ENCODE results near the gene NHS.
A peak's percentile ranks its signal among the peaks of the same experiment; 100 is the strongest.

NHS gene

GRCh38 chrX:17535229-17535628 lies 160.2 kb downstream of the NHS start:
- Histone ChIP-seq H3K4me1 (ENCODE audit: low read length) (no peaks in the 10 kb centered on the region), H3K79me2 (ENCODE audit: low read length) (no peaks in the 10 kb centered on the region), H3K36me3 (replicated peaks; ENCODE audit: insufficient read depth, low read length) (no peaks in the 10 kb centered on the region), H3K9me3 (replicated peaks; ENCODE audit: insufficient read depth, low read length) (no peaks in the 10 kb centered on the region), H3K9me2 (replicated peaks; ENCODE audit: insufficient read depth, low read length) (no peaks in the 10 kb centered on the region), H3K4me2 (ENCODE audit: low read depth, low read length) (no peak overlapping the region), H3K27ac (ENCODE audit: low read length) (no peak overlapping the region), H3F3A (ENCODE audit: insufficient read depth, low read length) (no peaks in the 10 kb centered on the region), H2AFZ (ENCODE audit: low read length) (no peak overlapping the region), H3K27me3 (replicated peaks; ENCODE audit: insufficient read depth, low read length) (no peaks in the 10 kb centered on the region), H4K20me1 (ENCODE audit: insufficient read depth, low read length) (no peaks in the 10 kb centered on the region), H3K4me3 (ENCODE audit: low read length) (no peak overlapping the region), H3K9ac (ENCODE audit: low read length) (no peak overlapping the region)
- DNase-seq, result peak; percentile 49
- TF ChIP-seq EZH2phosphoT487 (IDR thresholded peaks at IDR 0.05; ENCODE audit: low read length), result no peak
- peak; percentile 64 for TF ChIP-seq CTCF (IDR thresholded peaks at IDR 0.05; ENCODE audit: low read length)

- Histone ChIP-seq H3K9me3 (replicated peaks; ENCODE audit: insufficient read depth, low read length) (no peaks in the 10 kb centered on the region), H3K79me2 (ENCODE audit: low read length) (no peaks in the 10 kb centered on the region), H3K27ac (ENCODE audit: low read length) (no peak overlapping the region), H3K4me1 (ENCODE audit: low read length) (no peaks in the 10 kb centered on the region), H3K4me2 (ENCODE audit: low read depth, low read length) (no peak overlapping the region), H3K27me3 (replicated peaks; ENCODE audit: insufficient read depth, low read length) (no peaks in the 10 kb centered on the region), H3K4me3 (ENCODE audit: low read length) (no peak overlapping the region), H3F3A (ENCODE audit: insufficient read depth, low read length) (no peaks in the 10 kb centered on the region), H3K9ac (ENCODE audit: low read length) (no peak overlapping the region), H4K20me1 (ENCODE audit: insufficient read depth, low read length) (no peaks in the 10 kb centered on the region), H3K36me3 (replicated peaks; ENCODE audit: insufficient read depth, low read length) (no peaks in the 10 kb centered on the region), H2AFZ (ENCODE audit: low read length) (no peak overlapping the region), H3K9me2 (replicated peaks; ENCODE audit: insufficient read depth, low read length) (no peaks in the 10 kb centered on the region)
- TF ChIP-seq EZH2phosphoT487 (IDR thresholded peaks at IDR 0.05; ENCODE audit: low read length) (no peak), CTCF (IDR thresholded peaks at IDR 0.05; ENCODE audit: low read length) (no peak), EZH2 (optimal IDR thresholded peaks at IDR 0.05; ENCODE audit: low read depth, low read length) (no peak)
- no peak for DNase-seq
These were observed 162.8 kb downstream of the NHS start for GRCh38 chrX:17537723-17538243.

- Histone ChIP-seq H3K4me1 (ENCODE audit: low read length) (peaks cover 16% of the 10 kb centered on the region), H3F3A (ENCODE audit: insufficient read depth, low read length) (no peaks in the 10 kb centered on the region), H4K20me1 (ENCODE audit: insufficient read depth, low read length) (no peaks in the 10 kb centered on the region), H3K9me3 (replicated peaks; ENCODE audit: insufficient read depth, low read length) (no peaks in the 10 kb centered on the region), H3K9me2 (replicated peaks; ENCODE audit: insufficient read depth, low read length) (no peaks in the 10 kb centered on the region), H3K36me3 (replicated peaks; ENCODE audit: insufficient read depth, low read length) (no peaks in the 10 kb centered on the region), H3K27me3 (replicated peaks; ENCODE audit: insufficient read depth, low read length) (no peaks in the 10 kb centered on the region), H3K4me3 (ENCODE audit: low read length) (no peak overlapping the region), H3K4me2 (ENCODE audit: low read depth, low read length) (no peak overlapping the region), H2AFZ (ENCODE audit: low read length) (no peak overlapping the region), H3K27ac (ENCODE audit: low read length) (no peak overlapping the region), H3K9ac (ENCODE audit: low read length) (no peak overlapping the region), H3K79me2 (ENCODE audit: low read length) (no peaks in the 10 kb centered on the region)
- DNase-seq, result no peak
- TF ChIP-seq EZH2phosphoT487 (IDR thresholded peaks at IDR 0.05; ENCODE audit: low read length) (no peak), EZH2 (optimal IDR thresholded peaks at IDR 0.05; ENCODE audit: low read depth, low read length) (no peak), CTCF (IDR thresholded peaks at IDR 0.05; ENCODE audit: low read length) (no peak)
These were observed 167.1 kb downstream of the NHS start for GRCh38 chrX:17542123-17542522.
